NCI-H82 (cell line): ENCODE measurements around the gene GPC1.
"Not testable (repeated sequence)": the region's sequence is repeated elsewhere in the genome, so short reads cannot be mapped to it uniquely, and the experiment has no call there.

Experiments used
- DNase-seq: peaks from one replicate; lab custom pipeline; 2025; lab: John Stamatoyannopoulos, UW

The GPC1 gene

GRCh38 chr2:240435457-240435947 is at the start of gene GPC1:
TSS of gene GPC1 (plus strand) at chr2:240435663. CDS start at chr2:240435919, 256 bp downstream.
- DNase-seq: peak; percentile 85

GRCh38 chr2:240386326-240386725 is 49.1 kb upstream of the GPC1 start:
- DNase-seq: no peak

GRCh38 chr2:240386743-240387142 is 48.7 kb upstream of the GPC1 start:
- not testable (repeated sequence) for DNase-seq

GRCh38 chr2:240387325-240387668 is 48.2 kb upstream of the GPC1 start:
- no peak for DNase-seq

- no peak for DNase-seq
Observed at GRCh38 chr2:240387669-240388358, 47.6 kb upstream of the GPC1 start.

- DNase-seq: no peak
Observed at GRCh38 chr2:240388471-240389301, 46.8 kb upstream of the GPC1 start.

- no peak for DNase-seq
Observed at GRCh38 chr2:240389302-240389805, 46.1 kb upstream of the GPC1 start.

GRCh38 chr2:240390091-240391073 is 45.1 kb upstream of the GPC1 start:
- DNase-seq: no peak

- DNase-seq: no peak
Observed at GRCh38 chr2:240391111-240392051, 44.1 kb upstream of the GPC1 start.

- no peak for DNase-seq
Observed at GRCh38 chr2:240392084-240392947, 43.1 kb upstream of the GPC1 start.

- DNase-seq: no peak
Observed at GRCh38 chr2:240392948-240393830, 42.3 kb upstream of the GPC1 start.

- DNase-seq: no peak
Observed at GRCh38 chr2:240393831-240394410, 41.5 kb upstream of the GPC1 start.

GRCh38 chr2:240394549-240394948 is 40.9 kb upstream of the GPC1 start:
- DNase-seq: no peak

- DNase-seq: no peak
Observed at GRCh38 chr2:240395448-240395847, 40.0 kb upstream of the GPC1 start.

- no peak for DNase-seq
Observed at GRCh38 chr2:240395896-240396622, 39.4 kb upstream of the GPC1 start.

- no peak for DNase-seq
Observed at GRCh38 chr2:240396623-240397541, 38.6 kb upstream of the GPC1 start.

GRCh38 chr2:240397542-240397916 is 37.9 kb upstream of the GPC1 start:
- DNase-seq: no peak
